Stimulated activated naive CD8-positive, alpha-beta T cell treated with anti-CD3 and anti-CD28 coated beads, Interleukin-15, amount 100 ng/mL, for 72 hours (primary cell): ENCODE data around the gene FHDC1.

Experiments used
- ATAC-seq: fragments of 150-1000 bp; cut with Tn5 transposase; 2 replicates; pipeline ENCODE4 v1.10.0; 2021; ENCODE audit warnings: mild to moderate bottlenecking, moderate library complexity
- DNase-seq, 2 donors: peaks; one replicate each; pipeline ENCODE4 v3.0.0; 2021 to 2022
- H3K27ac Mint-ChIP-seq, 2 donors: one replicate each; pipeline ENCODE4 v1.8.0; 2022; ENCODE audit warnings: mild to moderate bottlenecking in 2 of 2, mixed read lengths in 2 of 2, moderate library complexity in 2 of 2
- H3K27me3 Mint-ChIP-seq: one replicate; pipeline ENCODE4 v1.8.0; 2022; ENCODE audit warnings: mixed read lengths
- H3K4me1 Mint-ChIP-seq: one replicate; pipeline ENCODE4 v1.8.0; 2022; ENCODE audit warnings: mild to moderate bottlenecking, mixed read lengths
- H3K4me3 Mint-ChIP-seq, 2 donors: one replicate each; pipeline ENCODE4 v1.8.0; 2022; ENCODE audit warnings: mild to moderate bottlenecking in 2 of 2, mixed read lengths in 2 of 2, moderate library complexity in 1 of 2
- H3K9me3 Mint-ChIP-seq, 2 donors: one replicate each; pipeline ENCODE4 v1.8.0; 2022; ENCODE audit warnings: mixed read lengths in 2 of 2

FHDC1 gene

GRCh38 chr4:152925851-152926250, 10.3 kb upstream of the FHDC1 start:
- H3K27ac Mint-ChIP-seq: peak overlapping the region in 1 of 2 donors; percentile 30
- H3K4me3 Mint-ChIP-seq: no peak overlapping the region
- ATAC-seq (no peak), DNase-seq (no peak)
- peaks cover 7% of the 10 kb centered on the region in 2 donors for H3K9me3 Mint-ChIP-seq
- no peaks in the 10 kb centered on the region for H3K4me1 Mint-ChIP-seq
- H3K27me3 Mint-ChIP-seq: peaks cover 21% of the 10 kb centered on the region

- H3K27me3 Mint-ChIP-seq: peaks cover 30% of the 10 kb centered on the region
- no peak for DNase-seq
- H3K4me3 Mint-ChIP-seq: no peak overlapping the region
- H3K4me1 Mint-ChIP-seq: no peaks in the 10 kb centered on the region
- peaks cover under 1 to 1% of the 10 kb centered on the region in 2 donors for H3K9me3 Mint-ChIP-seq
- no peak overlapping the region for H3K27ac Mint-ChIP-seq
- ATAC-seq: no peak
Observed at GRCh38 chr4:152926959-152927358, 9.2 kb upstream of the FHDC1 start.

GRCh38 chr4:152927737-152928136, 8.4 kb upstream of the FHDC1 start:
- Mint-ChIP-seq H3K4me1 (no peaks in the 10 kb centered on the region), H3K27me3 (peaks cover 33% of the 10 kb centered on the region), H3K9me3 (no peaks in the 10 kb centered on the region), H3K27ac (no peak overlapping the region), H3K4me3 (no peak overlapping the region)
- DNase-seq (no peak), ATAC-seq (no peak)

- Mint-ChIP-seq H3K4me1 (no peaks in the 10 kb centered on the region), H3K4me3 (no peak overlapping the region), H3K27me3 (peaks cover 38% of the 10 kb centered on the region), H3K9me3 (no peaks in the 10 kb centered on the region), H3K27ac (no peak overlapping the region)
- no peak for ATAC-seq
- DNase-seq: no peak
Observed at GRCh38 chr4:152928286-152928685, 7.8 kb upstream of the FHDC1 start.

GRCh38 chr4:152929888-152930287, 6.2 kb upstream of the FHDC1 start:
- Mint-ChIP-seq H3K27ac (no peak overlapping the region), H3K9me3 (no peaks in the 10 kb centered on the region), H3K27me3 (peaks cover 54% of the 10 kb centered on the region)

GRCh38 chr4:152935143-152935542, 980 bp upstream of the FHDC1 start:
- Mint-ChIP-seq H3K4me1 (peaks cover 26% of the 10 kb centered on the region), H3K27ac (no peak overlapping the region), H3K4me3 (peak overlapping the region; percentile 52 to 54), H3K9me3 (no peaks in the 10 kb centered on the region), H3K27me3 (peaks cover 71% of the 10 kb centered on the region)
- no peak for ATAC-seq
- peak; percentile 16 to 17 for DNase-seq

More at GRCh38 chr4:152929888-152930287, 6.2 kb upstream of the FHDC1 start:
- no peak for ATAC-seq
- peaks cover 5% of the 10 kb centered on the region for H3K4me1 Mint-ChIP-seq
- no peak for DNase-seq
- H3K4me3 Mint-ChIP-seq: no peak overlapping the region

- DNase-seq (peak; percentile 21 to 39), ATAC-seq (peak; percentile 44)
- Mint-ChIP-seq H3K27me3 (peaks cover 70% of the 10 kb centered on the region), H3K9me3 (no peaks in the 10 kb centered on the region), H3K27ac (no peak overlapping the region), H3K4me1 (peaks cover 26% of the 10 kb centered on the region), H3K4me3 (peak overlapping the region; percentile 50 to 72)
Observed at GRCh38 chr4:152936446-152937335, 568 bp downstream of the FHDC1 start.

GRCh38 chr4:152937336-152938236, 1.5 kb downstream of the FHDC1 start:
- peak; percentile 47 for ATAC-seq
- H3K27me3 Mint-ChIP-seq: peaks cover 71% of the 10 kb centered on the region
- peaks cover 26% of the 10 kb centered on the region for H3K4me1 Mint-ChIP-seq
- no peak overlapping the region for H3K27ac Mint-ChIP-seq
- H3K4me3 Mint-ChIP-seq: peak overlapping the region; percentile 80 to 84
- no peaks in the 10 kb centered on the region for H3K9me3 Mint-ChIP-seq
- DNase-seq: peak; percentile 18 to 34

- peaks cover 26% of the 10 kb centered on the region for H3K4me1 Mint-ChIP-seq
- H3K9me3 Mint-ChIP-seq: no peaks in the 10 kb centered on the region
- peaks cover 63% of the 10 kb centered on the region for H3K27me3 Mint-ChIP-seq
- ATAC-seq (no peak), DNase-seq (no peak)
- H3K27ac Mint-ChIP-seq: no peak overlapping the region
- peak overlapping the region; percentile 80 to 84 for H3K4me3 Mint-ChIP-seq
Observed at GRCh38 chr4:152938237-152938947, 2.3 kb downstream of the FHDC1 start.

GRCh38 chr4:152939621-152940020, 3.5 kb downstream of the FHDC1 start:
- Mint-ChIP-seq H3K4me1 (peaks cover 24% of the 10 kb centered on the region), H3K27me3 (peaks cover 51% of the 10 kb centered on the region), H3K27ac (no peak overlapping the region), H3K4me3 (no peak overlapping the region), H3K9me3 (no peaks in the 10 kb centered on the region)
- DNase-seq (no peak), ATAC-seq (no peak)

GRCh38 chr4:152940461-152940860, 4.3 kb downstream of the FHDC1 start:
- ATAC-seq: no peak
- Mint-ChIP-seq H3K9me3 (no peaks in the 10 kb centered on the region), H3K27me3 (peaks cover 43% of the 10 kb centered on the region), H3K4me1 (peaks cover 16% of the 10 kb centered on the region), H3K27ac (no peak overlapping the region), H3K4me3 (no peak overlapping the region)
- no peak for DNase-seq

- peaks cover 44% of the 10 kb centered on the region for H3K27me3 Mint-ChIP-seq
Observed at GRCh38 chr4:152941411-152941810, 5.3 kb downstream of the FHDC1 start.

GRCh38 chr4:152942346-152942745, 6.2 kb downstream of the FHDC1 start:
- H3K4me1 Mint-ChIP-seq: peaks cover 11% of the 10 kb centered on the region
- H3K27ac Mint-ChIP-seq: no peak overlapping the region
- H3K9me3 Mint-ChIP-seq: no peaks in the 10 kb centered on the region
- DNase-seq (no peak), ATAC-seq (no peak)
- H3K4me3 Mint-ChIP-seq: no peak overlapping the region
- peaks cover 52% of the 10 kb centered on the region for H3K27me3 Mint-ChIP-seq

More at GRCh38 chr4:152941411-152941810, 5.3 kb downstream of the FHDC1 start:
- no peak for ATAC-seq
- H3K4me1 Mint-ChIP-seq: peaks cover 11% of the 10 kb centered on the region
- no peak for DNase-seq
- no peak overlapping the region for H3K27ac Mint-ChIP-seq
- no peaks in the 10 kb centered on the region for H3K9me3 Mint-ChIP-seq
- H3K4me3 Mint-ChIP-seq: no peak overlapping the region

GRCh38 chr4:152943672-152944071, 7.5 kb downstream of the FHDC1 start:
- peaks cover 1% of the 10 kb centered on the region for H3K4me1 Mint-ChIP-seq
- H3K9me3 Mint-ChIP-seq: no peaks in the 10 kb centered on the region
- DNase-seq: no peak
- peaks cover 48% of the 10 kb centered on the region for H3K27me3 Mint-ChIP-seq
- H3K27ac Mint-ChIP-seq: no peak overlapping the region
- H3K4me3 Mint-ChIP-seq: no peak overlapping the region
- no peak for ATAC-seq

GRCh38 chr4:152944666-152945320, 8.7 kb downstream of the FHDC1 start:
- ATAC-seq: no peak
- H3K4me3 Mint-ChIP-seq: no peak overlapping the region
- no peak overlapping the region for H3K27ac Mint-ChIP-seq
- no peaks in the 10 kb centered on the region for H3K9me3 Mint-ChIP-seq
- H3K27me3 Mint-ChIP-seq: peaks cover 37% of the 10 kb centered on the region
- no peak for DNase-seq
- no peaks in the 10 kb centered on the region for H3K4me1 Mint-ChIP-seq
